Choroid plexus epithelial cell (primary cell): ENCODE data around the gene DLGAP1.
A peak's percentile ranks its signal among the peaks of the same experiment; 100 is the strongest.
"Not testable (repeated sequence)": the region's sequence is repeated elsewhere in the genome, so short reads cannot be mapped to it uniquely, and the experiment has no call there.

Experiments used
- DNase-seq: peaks from one replicate; pipeline ENCODE4 v3.0.0-alpha.2; 2010; ENCODE audit warnings: low read depth
- H3K4me3 ChIP-seq: 2 replicates; pipeline ENCODE4 v1.5.1; 2011; ENCODE audit warnings: low read depth, mild to moderate bottlenecking, control low read depth, low read length, moderate library complexity
- CTCF ChIP-seq: conservative IDR thresholded peaks from 2 replicates; pipeline ENCODE4 v1.5.1; 2011; ENCODE audit warnings: low read depth, mild to moderate bottlenecking, control low read depth, inconsistent platforms, low read length, moderate library complexity

DLGAP1 gene

GRCh38 chr18:4060427-4061281, 394.5 kb downstream of the DLGAP1 start:
- no peak overlapping the region for H3K4me3 ChIP-seq
- TF ChIP-seq CTCF = no peak
- peak; percentile 1 for DNase-seq

- no peak for TF ChIP-seq CTCF
Measured at GRCh38 chr18:4058179-4058578, 396.9 kb downstream of the DLGAP1 start.

GRCh38 chr18:4040391-4041092, 414.6 kb downstream of the DLGAP1 start:
- no peak for DNase-seq
- TF ChIP-seq CTCF = no peak
- H3K4me3 ChIP-seq = no peak overlapping the region

More at GRCh38 chr18:4058179-4058578, 396.9 kb downstream of the DLGAP1 start:
- H3K4me3 ChIP-seq = no peak overlapping the region
- DNase-seq = no peak

- TF ChIP-seq CTCF = no peak
- H3K4me3 ChIP-seq = no peak overlapping the region
- no peak for DNase-seq
Measured at GRCh38 chr18:4035521-4035920, 419.6 kb downstream of the DLGAP1 start.

- not testable (repeated sequence) for DNase-seq, H3K4me3 ChIP-seq
Measured at GRCh38 chr18:4034815-4035214, 420.3 kb downstream of the DLGAP1 start.

GRCh38 chr18:4026542-4026941, 428.6 kb downstream of the DLGAP1 start:
- TF ChIP-seq CTCF = no peak

GRCh38 chr18:4024702-4025101, 430.4 kb downstream of the DLGAP1 start:
- no peak for DNase-seq
- TF ChIP-seq CTCF = no peak
- no peak overlapping the region for H3K4me3 ChIP-seq

More at GRCh38 chr18:4026542-4026941, 428.6 kb downstream of the DLGAP1 start:
- no peak overlapping the region for H3K4me3 ChIP-seq
- no peak for DNase-seq

GRCh38 chr18:4022749-4023148, 432.4 kb downstream of the DLGAP1 start:
- DNase-seq, H3K4me3 ChIP-seq: not testable (repeated sequence)
